ENCODE results near the gene NUP88.
A peak's percentile ranks its signal among the peaks of the same experiment; 100 is the strongest.

The NUP88 gene

GRCh38 chr17:5413682-5414081, 5.8 kb downstream of the NUP88 start:
- no peak for TF ChIP-seq POLR2AphosphoS5 (IDR thresholded peaks at IDR 0.05; ENCODE audit: low read depth, low read length)
- no peak for TF ChIP-seq POLR2A (IDR thresholded peaks at IDR 0.05; ENCODE audit: low read depth, low read length)
- TF ChIP-seq TAF1 (IDR thresholded peaks at IDR 0.05; ENCODE audit: borderline replicate concordance, low read depth, low read length), result no peak
- DNase-seq (ENCODE audit: insufficient read length), result no peak
- no peak for FAIRE-seq

DNA sequence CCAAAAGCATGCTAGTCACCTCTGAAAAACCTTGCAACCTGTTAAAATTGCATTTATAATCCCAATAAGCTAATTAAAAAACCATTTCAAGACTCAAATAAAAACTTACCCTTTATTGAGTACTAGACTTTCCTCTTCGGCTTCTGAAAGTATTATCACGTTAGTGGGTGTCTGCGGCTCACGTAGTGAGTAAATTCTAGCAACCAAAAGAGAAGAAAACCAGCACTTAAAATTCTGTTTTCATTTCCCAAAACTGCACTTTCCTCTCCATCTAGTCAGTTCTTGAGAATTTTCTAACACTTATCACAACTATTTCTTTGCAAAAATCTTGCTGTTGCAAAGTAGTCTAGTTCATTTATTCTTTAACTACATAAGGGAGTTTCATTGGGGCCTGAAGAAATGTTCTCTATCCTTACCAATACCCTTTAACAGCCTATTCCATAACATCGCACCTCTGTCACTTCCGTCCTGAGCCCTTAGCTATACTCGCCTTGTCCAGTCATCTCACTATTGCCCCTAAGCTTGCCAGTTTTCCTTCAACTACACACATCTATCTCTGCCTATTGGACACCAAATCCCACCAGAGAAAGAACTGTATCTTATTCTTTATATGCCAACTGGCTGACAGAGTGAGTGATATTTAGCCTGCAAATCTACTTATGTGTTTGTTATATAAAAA, 8.7 kb downstream of the NUP88 start:
- TF ChIP-seq TAF1 (IDR thresholded peaks at IDR 0.05; ENCODE audit: borderline replicate concordance, low read depth, low read length), result no peak
- no peak for TF ChIP-seq POLR2AphosphoS5 (IDR thresholded peaks at IDR 0.05; ENCODE audit: low read depth, low read length)
- TF ChIP-seq POLR2A (IDR thresholded peaks at IDR 0.05; ENCODE audit: low read depth, low read length), result no peak
- FAIRE-seq (no peak), DNase-seq (ENCODE audit: insufficient read length) (no peak)

- FAIRE-seq (no peak), DNase-seq (ENCODE audit: insufficient read length) (no peak)
- TF ChIP-seq POLR2A (IDR thresholded peaks at IDR 0.05; ENCODE audit: low read depth, low read length), result no peak
- no peak for TF ChIP-seq TAF1 (IDR thresholded peaks at IDR 0.05; ENCODE audit: borderline replicate concordance, low read depth, low read length)
- no peak for TF ChIP-seq POLR2AphosphoS5 (IDR thresholded peaks at IDR 0.05; ENCODE audit: low read depth, low read length)
These were observed 11.3 kb downstream of the NUP88 start for GRCh38 chr17:5408186-5408585.

GRCh38 chr17:5405400-5405799, 14.1 kb downstream of the NUP88 start:
- TF ChIP-seq TAF1 (IDR thresholded peaks at IDR 0.05; ENCODE audit: borderline replicate concordance, low read depth, low read length) (no peak), POLR2AphosphoS5 (IDR thresholded peaks at IDR 0.05; ENCODE audit: low read depth, low read length) (no peak), POLR2A (IDR thresholded peaks at IDR 0.05; ENCODE audit: low read depth, low read length) (no peak)
- FAIRE-seq (no peak), DNase-seq (ENCODE audit: insufficient read length) (no peak)

- DNase-seq (ENCODE audit: insufficient read length) (no peak), FAIRE-seq (no peak)
- TF ChIP-seq POLR2AphosphoS5 (IDR thresholded peaks at IDR 0.05; ENCODE audit: low read depth, low read length) (no peak), POLR2A (IDR thresholded peaks at IDR 0.05; ENCODE audit: low read depth, low read length) (no peak), TAF1 (IDR thresholded peaks at IDR 0.05; ENCODE audit: borderline replicate concordance, low read depth, low read length) (no peak)
These were observed 19.7 kb downstream of the NUP88 start for GRCh38 chr17:5399767-5400166.

GRCh38 chr17:5396612-5397011, 22.9 kb downstream of the NUP88 start:
- FAIRE-seq (no peak), DNase-seq (ENCODE audit: insufficient read length) (no peak)
- TF ChIP-seq TAF1 (IDR thresholded peaks at IDR 0.05; ENCODE audit: borderline replicate concordance, low read depth, low read length), result no peak
- no peak for TF ChIP-seq POLR2AphosphoS5 (IDR thresholded peaks at IDR 0.05; ENCODE audit: low read depth, low read length)
- 0 out of 2 replicates have a peak, but pooled peaks have one; percentile 27 for TF ChIP-seq POLR2A (IDR thresholded peaks at IDR 0.05; ENCODE audit: low read depth, low read length)

- TF ChIP-seq POLR2AphosphoS5 (IDR thresholded peaks at IDR 0.05; ENCODE audit: low read depth, low read length), result no peak; the same call in 1 of the 2 replicates
- TF ChIP-seq TAF1 (IDR thresholded peaks at IDR 0.05; ENCODE audit: borderline replicate concordance, low read depth, low read length), result no peak
- TF ChIP-seq POLR2A (IDR thresholded peaks at IDR 0.05; ENCODE audit: low read depth, low read length), result no peak
These were observed 27.8 kb downstream of the NUP88 start for GRCh38 chr17:5391678-5392077.

GRCh38 chr17:5381542-5381941, 37.9 kb downstream of the NUP88 start:
- TF ChIP-seq POLR2AphosphoS5 (IDR thresholded peaks at IDR 0.05; ENCODE audit: low read depth, low read length) (0 out of 2 replicates have a peak, but pooled peaks have one; percentile 46), TAF1 (IDR thresholded peaks at IDR 0.05; ENCODE audit: borderline replicate concordance, low read depth, low read length) (no peak), POLR2A (IDR thresholded peaks at IDR 0.05; ENCODE audit: low read depth, low read length) (peak; percentile 45)
- FAIRE-seq, result no peak
- DNase-seq (ENCODE audit: insufficient read length), result no peak

More at GRCh38 chr17:5391678-5392077, 27.8 kb downstream of the NUP88 start:
- FAIRE-seq (no peak), DNase-seq (ENCODE audit: insufficient read length) (no peak)

- TF ChIP-seq POLR2A (IDR thresholded peaks at IDR 0.05; ENCODE audit: low read depth, low read length) (no peak; the same call in 1 of the 2 replicates), POLR2AphosphoS5 (IDR thresholded peaks at IDR 0.05; ENCODE audit: low read depth, low read length) (no peak; the same call in none of the 2 replicates), TAF1 (IDR thresholded peaks at IDR 0.05; ENCODE audit: borderline replicate concordance, low read depth, low read length) (no peak)
- no peak for FAIRE-seq
- no peak for DNase-seq (ENCODE audit: insufficient read length)
These were observed 38.8 kb downstream of the NUP88 start for GRCh38 chr17:5380491-5381135.

- FAIRE-seq (no peak), DNase-seq (ENCODE audit: insufficient read length) (no peak)
- no peak for TF ChIP-seq TAF1 (IDR thresholded peaks at IDR 0.05; ENCODE audit: borderline replicate concordance, low read depth, low read length)
- peak; percentile 33; the same call in 1 of the 2 replicates for TF ChIP-seq POLR2AphosphoS5 (IDR thresholded peaks at IDR 0.05; ENCODE audit: low read depth, low read length)
These were observed 39.9 kb downstream of the NUP88 start for GRCh38 chr17:5379351-5380107.

- TF ChIP-seq TAF1 (IDR thresholded peaks at IDR 0.05; ENCODE audit: borderline replicate concordance, low read depth, low read length) (no peak), POLR2AphosphoS5 (IDR thresholded peaks at IDR 0.05; ENCODE audit: low read depth, low read length) (peak; percentile 75), POLR2A (IDR thresholded peaks at IDR 0.05; ENCODE audit: low read depth, low read length) (0 out of 2 replicates have a peak, but pooled peaks have one; percentile 51)
- no peak for FAIRE-seq
- no peak for DNase-seq (ENCODE audit: insufficient read length)
These were observed 40.8 kb downstream of the NUP88 start for GRCh38 chr17:5378566-5379207.

Data from GM12892 (cell line).